SJCRH30 (cell line): ENCODE measurements around the gene TPM2. TPM values are rescaled to one million over a fixed set of nuclear protein-coding genes. Genes with fewer than 3 reads are reported as not detected.

ENCODE experiments used
- DNase-seq, 2 experiments: peaks; one replicate each; pipeline ENCODE4 v3.0.0-alpha.2; 2015 to 2020
- H3K27ac ChIP-seq: fragments of 250-450 bp; sonication (Bioruptor Pico); 2 replicates; pipeline ENCODE4 v1.5.1; 2020; ENCODE audit warnings: mild to moderate bottlenecking, moderate library complexity
- H3K27me3 ChIP-seq: fragments of 250-450 bp; sonication (Bioruptor Pico); 2 replicates; pipeline ENCODE4 v1.5.1; 2020; ENCODE audit warnings: mild to moderate bottlenecking, moderate library complexity
- H3K36me3 ChIP-seq: fragments of 250-450 bp; sonication (Bioruptor Pico); 2 replicates; pipeline ENCODE4 v1.5.1; 2020; ENCODE audit warnings: mild to moderate bottlenecking, moderate library complexity
- H3K4me1 ChIP-seq: fragments of 250-450 bp; sonication (Bioruptor Pico); 2 replicates; pipeline ENCODE4 v1.5.1; 2020; ENCODE audit warnings: mild to moderate bottlenecking, moderate library complexity
- H3K4me3 ChIP-seq: fragments of 250-450 bp; sonication (Bioruptor Pico); 2 replicates; pipeline ENCODE4 v1.5.1; 2020; ENCODE audit warnings: mild to moderate bottlenecking, moderate library complexity
- H3K9me3 ChIP-seq: fragments of 250-450 bp; sonication (Bioruptor Pico); replicated peaks from 2 replicates; pipeline ENCODE4 v1.5.1; 2020; ENCODE audit warnings: mild to moderate bottlenecking, moderate library complexity
- total RNA-seq: library from RNA; depleted of rRNA; stranded (reverse); fragments of >200 nt; shearing (Covaris generic); gene quantifications from 2 replicates; pipeline ENCODE4 v1.2.3, GENCODE V29; 2014; rRNA removed

TPM2 gene
- total RNA-seq, 1 experiment from 2014 or later = 459 TPM

DNA sequence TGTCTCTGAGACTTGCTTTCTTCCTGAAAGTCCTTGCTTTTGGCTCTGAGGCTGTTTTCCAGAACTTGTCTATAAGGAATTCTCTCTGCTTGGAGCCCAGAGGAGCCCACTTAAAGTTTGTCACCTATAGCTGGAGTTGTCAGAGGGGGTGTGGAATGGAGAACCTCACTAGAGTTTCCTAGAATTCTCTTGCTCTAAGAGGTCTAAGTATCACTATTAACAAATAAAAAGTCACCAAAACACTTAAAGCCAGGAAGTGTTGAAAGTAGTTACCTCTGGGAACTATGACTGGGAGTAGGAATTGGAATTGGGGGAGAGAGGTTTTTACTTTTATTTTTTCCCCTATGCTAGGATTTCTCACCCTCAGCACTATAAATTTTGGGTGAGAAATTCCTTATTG is 54.0 kb downstream of the TPM2 start:
- Histone ChIP-seq H3K4me1 (no peaks in the 10 kb centered on the region), H3K27ac (no peak overlapping the region), H3K4me3 (no peak overlapping the region), H3K36me3 (no peaks in the 10 kb centered on the region), H3K27me3 (no peaks in the 10 kb centered on the region), H3K9me3 (no peaks in the 10 kb centered on the region)
- DNase-seq = no peak

Other genes with a start within 250 kb of the TPM2 start
- 5.3 and 5.6 TPM in 2 replicates for gene RUSC2, start 199.8 kb downstream of the TPM2 start, total RNA-seq
- gene TESK1, start 84.7 kb downstream of the TPM2 start, total RNA-seq = 9.2 and 10.1 TPM in 2 replicates
- gene CD72, start 71.5 kb downstream of the TPM2 start, total RNA-seq = not detected in 2 replicates
- 0.13 TPM in 1 of 2 replicates, not detected in the other for gene SIT1, start 39.0 kb downstream of the TPM2 start, total RNA-seq
- gene RMRP, start 31.9 kb downstream of the TPM2 start, total RNA-seq = 8,654 and 17,072 TPM in 2 replicates
- 6.1 and 6.6 TPM in 2 replicates for gene CCDC107, start 31.6 kb downstream of the TPM2 start, total RNA-seq
- gene ARHGEF39, start 24.7 kb downstream of the TPM2 start, total RNA-seq = 10.5 and 11.9 TPM in 2 replicates
- 2.5 and 3.2 TPM in 2 replicates for gene CA9, start 16.0 kb downstream of the TPM2 start, total RNA-seq
- 65.0 and 70.4 TPM in 2 replicates for gene TLN1, start 42.3 kb upstream of the TPM2 start, total RNA-seq
- 21.1 and 21.6 TPM in 2 replicates for gene CREB3, start 42.7 kb upstream of the TPM2 start, total RNA-seq
- gene GBA2, start 59.3 kb upstream of the TPM2 start, total RNA-seq = 34.4 and 37.1 TPM in 2 replicates
- gene RGP1, start 59.4 kb upstream of the TPM2 start, total RNA-seq = 14.6 and 16.3 TPM in 2 replicates
- not detected in 2 replicates for gene MSMP, start 64.4 kb upstream of the TPM2 start, total RNA-seq
- gene NPR2, start 101.7 kb upstream of the TPM2 start, total RNA-seq = 0.24 and 0.41 TPM in 2 replicates
- gene SPAG8, start 122.3 kb upstream of the TPM2 start, total RNA-seq = 0.20 and 0.63 TPM in 2 replicates
- gene HINT2, start 125.1 kb upstream of the TPM2 start, total RNA-seq = 21.3 and 28.2 TPM in 2 replicates
- not detected in 2 replicates for gene FAM221B, start 138.8 kb upstream of the TPM2 start, total RNA-seq
- 1.7 and 2.1 TPM in 2 replicates for gene TMEM8B, start 139.3 kb upstream of the TPM2 start, total RNA-seq
- gene OR13J1, start 180.5 kb upstream of the TPM2 start, total RNA-seq = not detected in 2 replicates
- 0.48 TPM in 1 of 2 replicates, not detected in the other for gene HRCT1, start 216.3 kb upstream of the TPM2 start, total RNA-seq
- gene SPAAR, start 219.6 kb upstream of the TPM2 start, total RNA-seq = 0.12 and 0.18 TPM in 2 replicates